ENCODE data around the gene OR11L1. TPM values are rescaled to one million over a fixed set of nuclear protein-coding genes. Genes with fewer than 3 reads are reported as not detected.

Gene OR11L1
- total and polyA plus RNA-seq, 5 donors from 2014 or later: not detected

GRCh38 chr1:247857069-247857984 lies 15.6 kb upstream of the OR11L1 start, which contains the start of gene TRIM58:
Gene TRIM58 (plus strand): TSS chr1:247857187. CDS start chr1:247857247, 60 bp downstream.
- no peak within 1 kb of the TSS for H3K27ac ChIP-seq (ENCODE audit: insufficient read depth, low read length, poor library complexity, severe bottlenecking)
- Mint-ChIP-seq H3K27me3 (peaks cover 27% of the 10 kb centered on the region), H3K27ac (no peak within 1 kb of the TSS)

GRCh38 chr1:247855911-247856310 lies 14.2 kb upstream of the OR11L1 start:
- peaks cover 0 to 3% (median 0%) of the 10 kb centered on the region in 7 donors for H3K9me3 Mint-ChIP-seq

More at GRCh38 chr1:247857069-247857984, 15.6 kb upstream of the OR11L1 start, which contains the start of gene TRIM58:
- peaks cover 0 to 3% (median 0%) of the 10 kb centered on the region in 7 donors for H3K9me3 Mint-ChIP-seq
- peaks cover 0 to 10% (median 5%) of the 10 kb centered on the region in 4 donors for H3K4me1 Mint-ChIP-seq
- H3K36me3 Mint-ChIP-seq: no peaks in the 10 kb centered on the region
- Histone ChIP-seq H3K36me3 (ENCODE audit: control insufficient read depth, insufficient read depth, low read length) (no peaks in the 10 kb centered on the region), H3K4me1 (ENCODE audit: control insufficient read depth, insufficient read depth, low read length, poor library complexity, severe bottlenecking) (no peaks in the 10 kb centered on the region), H3K4me3 (ENCODE audit: low read depth, low read length) (no peak within 1 kb of the TSS), H3K27me3 (ENCODE audit: control insufficient read depth, insufficient read depth, low read length) (peaks cover 7% of the 10 kb centered on the region), H3K9me3 (ENCODE audit: control insufficient read depth in 2 of 2, low read length in 2 of 2) (no peaks in the 10 kb centered on the region)
- H3K4me3 Mint-ChIP-seq: peak within 1 kb of the TSS in 3 of 4 donors; percentile 51 to 78 (median 58)
- ATAC-seq (ENCODE audit: low read depth in 2 of 2) (peak in 1 of 2 donors; percentile 25), DNase-seq (peak in 1 of 3 donors; percentile 24)

GRCh38 chr1:247854899-247855545 lies 13.3 kb upstream of the OR11L1 start:
- H3K4me1 Mint-ChIP-seq: peaks cover 0 to 10% (median 5%) of the 10 kb centered on the region in 4 donors
- H3K4me3 Mint-ChIP-seq: no peak overlapping the region
- H3K9me3 Mint-ChIP-seq: peaks cover 0 to 3% (median 0%) of the 10 kb centered on the region in 7 donors
- no peak for DNase-seq
- H3K27ac Mint-ChIP-seq: no peak overlapping the region
- no peaks in the 10 kb centered on the region for H3K36me3 ChIP-seq (ENCODE audit: control insufficient read depth, insufficient read depth, low read length)
- H3K27me3 Mint-ChIP-seq: peaks cover 21% of the 10 kb centered on the region
- ATAC-seq (ENCODE audit: low read depth in 2 of 2): no peak
- H3K9me3 ChIP-seq (ENCODE audit: control insufficient read depth in 2 of 2, low read length in 2 of 2): no peaks in the 10 kb centered on the region
- H3K27me3 ChIP-seq (ENCODE audit: control insufficient read depth, insufficient read depth, low read length): peaks cover 7% of the 10 kb centered on the region
- H3K4me3 ChIP-seq (ENCODE audit: low read depth, low read length): no peak overlapping the region
- H3K36me3 Mint-ChIP-seq: no peaks in the 10 kb centered on the region
- no peaks in the 10 kb centered on the region for H3K4me1 ChIP-seq (ENCODE audit: control insufficient read depth, insufficient read depth, low read length, poor library complexity, severe bottlenecking)
- H3K27ac ChIP-seq (ENCODE audit: insufficient read depth, low read length, poor library complexity, severe bottlenecking): no peak overlapping the region

More at GRCh38 chr1:247855911-247856310, 14.2 kb upstream of the OR11L1 start:
- H3K4me1 Mint-ChIP-seq: peaks cover 0 to 10% (median 5%) of the 10 kb centered on the region in 4 donors
- DNase-seq (no peak), ATAC-seq (ENCODE audit: low read depth in 2 of 2) (no peak)
- no peak overlapping the region for H3K27ac Mint-ChIP-seq
- Histone ChIP-seq H3K9me3 (ENCODE audit: control insufficient read depth in 2 of 2, low read length in 2 of 2) (no peaks in the 10 kb centered on the region), H3K27ac (ENCODE audit: insufficient read depth, low read length, poor library complexity, severe bottlenecking) (no peak overlapping the region), H3K27me3 (ENCODE audit: control insufficient read depth, insufficient read depth, low read length) (peaks cover 7% of the 10 kb centered on the region), H3K4me1 (ENCODE audit: control insufficient read depth, insufficient read depth, low read length, poor library complexity, severe bottlenecking) (no peaks in the 10 kb centered on the region), H3K4me3 (ENCODE audit: low read depth, low read length) (no peak overlapping the region), H3K36me3 (ENCODE audit: control insufficient read depth, insufficient read depth, low read length) (no peaks in the 10 kb centered on the region)
- peaks cover 25% of the 10 kb centered on the region for H3K27me3 Mint-ChIP-seq
- no peaks in the 10 kb centered on the region for H3K36me3 Mint-ChIP-seq
- H3K4me3 Mint-ChIP-seq: no peak overlapping the region

- DNase-seq (no peak), ATAC-seq (ENCODE audit: low read depth in 2 of 2) (no peak)
- Mint-ChIP-seq H3K27me3 (no peaks in the 10 kb centered on the region), H3K4me3 (no peak overlapping the region), H3K36me3 (no peaks in the 10 kb centered on the region), H3K27ac (no peak overlapping the region), H3K9me3 (no peaks in the 10 kb centered on the region), H3K4me1 (no peaks in the 10 kb centered on the region)
- no peak overlapping the region for H3K4me3 ChIP-seq (ENCODE audit: low read depth, low read length)
- H3K36me3 ChIP-seq (ENCODE audit: control insufficient read depth, insufficient read depth, low read length): no peaks in the 10 kb centered on the region
- H3K27me3 ChIP-seq (ENCODE audit: control insufficient read depth, insufficient read depth, low read length): no peaks in the 10 kb centered on the region
- no peaks in the 10 kb centered on the region for H3K9me3 ChIP-seq (ENCODE audit: control insufficient read depth in 2 of 2, low read length in 2 of 2)
- H3K4me1 ChIP-seq (ENCODE audit: control insufficient read depth, insufficient read depth, low read length, poor library complexity, severe bottlenecking): no peaks in the 10 kb centered on the region
- H3K27ac ChIP-seq (ENCODE audit: insufficient read depth, low read length, poor library complexity, severe bottlenecking): no peak overlapping the region
Observed at GRCh38 chr1:247849616-247850015, 7.9 kb upstream of the OR11L1 start.

- Histone ChIP-seq H3K9me3 (ENCODE audit: control insufficient read depth in 2 of 2, low read length in 2 of 2) (no peaks in the 10 kb centered on the region), H3K27me3 (ENCODE audit: control insufficient read depth, insufficient read depth, low read length) (no peaks in the 10 kb centered on the region), H3K36me3 (ENCODE audit: control insufficient read depth, insufficient read depth, low read length) (no peaks in the 10 kb centered on the region), H3K4me3 (ENCODE audit: low read depth, low read length) (no peak overlapping the region), H3K4me1 (ENCODE audit: control insufficient read depth, insufficient read depth, low read length, poor library complexity, severe bottlenecking) (no peaks in the 10 kb centered on the region), H3K27ac (ENCODE audit: insufficient read depth, low read length, poor library complexity, severe bottlenecking) (no peak overlapping the region)
- Mint-ChIP-seq H3K9me3 (no peaks in the 10 kb centered on the region), H3K4me3 (peak overlapping the region in 1 of 4 donors; percentile 34), H3K27ac (no peak overlapping the region), H3K27me3 (no peaks in the 10 kb centered on the region), H3K36me3 (no peaks in the 10 kb centered on the region), H3K4me1 (no peaks in the 10 kb centered on the region)
- ATAC-seq (ENCODE audit: low read depth in 2 of 2): no peak
- no peak for DNase-seq
Observed at GRCh38 chr1:247848346-247848745, 6.7 kb upstream of the OR11L1 start.

GRCh38 chr1:247845693-247846017 lies 4.0 kb upstream of the OR11L1 start:
- Mint-ChIP-seq H3K4me3 (no peak overlapping the region), H3K9me3 (peaks cover 0 to 4% (median 0%) of the 10 kb centered on the region in 7 donors), H3K27me3 (no peaks in the 10 kb centered on the region), H3K36me3 (no peaks in the 10 kb centered on the region), H3K27ac (no peak overlapping the region), H3K4me1 (peaks cover 0 to 2% (median 0%) of the 10 kb centered on the region in 4 donors)
- Histone ChIP-seq H3K9me3 (ENCODE audit: control insufficient read depth in 2 of 2, low read length in 2 of 2) (no peaks in the 10 kb centered on the region), H3K27ac (ENCODE audit: insufficient read depth, low read length, poor library complexity, severe bottlenecking) (no peak overlapping the region), H3K4me3 (ENCODE audit: low read depth, low read length) (no peak overlapping the region), H3K36me3 (ENCODE audit: control insufficient read depth, insufficient read depth, low read length) (no peaks in the 10 kb centered on the region), H3K4me1 (ENCODE audit: control insufficient read depth, insufficient read depth, low read length, poor library complexity, severe bottlenecking) (no peaks in the 10 kb centered on the region), H3K27me3 (ENCODE audit: control insufficient read depth, insufficient read depth, low read length) (no peaks in the 10 kb centered on the region)
- ATAC-seq (ENCODE audit: low read depth in 2 of 2): no peak
- no peak for DNase-seq

GRCh38 chr1:247845011-247845692 lies 3.5 kb upstream of the OR11L1 start:
- H3K27me3 Mint-ChIP-seq: no peaks in the 10 kb centered on the region
- no peak overlapping the region for H3K4me3 Mint-ChIP-seq
- no peak overlapping the region for H3K4me3 ChIP-seq (ENCODE audit: low read depth, low read length)
- ATAC-seq (ENCODE audit: low read depth in 2 of 2) (no peak), DNase-seq (no peak)
- H3K36me3 ChIP-seq (ENCODE audit: control insufficient read depth, insufficient read depth, low read length): no peaks in the 10 kb centered on the region
- H3K9me3 Mint-ChIP-seq: peaks cover 0 to 4% (median 0%) of the 10 kb centered on the region in 7 donors
- no peak overlapping the region for H3K27ac Mint-ChIP-seq
- peaks cover 0 to 2% (median 0%) of the 10 kb centered on the region in 4 donors for H3K4me1 Mint-ChIP-seq
- H3K27ac ChIP-seq (ENCODE audit: insufficient read depth, low read length, poor library complexity, severe bottlenecking): no peak overlapping the region
- H3K27me3 ChIP-seq (ENCODE audit: control insufficient read depth, insufficient read depth, low read length): no peaks in the 10 kb centered on the region
- no peaks in the 10 kb centered on the region for H3K4me1 ChIP-seq (ENCODE audit: control insufficient read depth, insufficient read depth, low read length, poor library complexity, severe bottlenecking)
- H3K9me3 ChIP-seq (ENCODE audit: control insufficient read depth in 2 of 2, low read length in 2 of 2): no peaks in the 10 kb centered on the region
- no peaks in the 10 kb centered on the region for H3K36me3 Mint-ChIP-seq

Data from CD4-positive, CD25-positive, alpha-beta regulatory T cell (primary cell).